Measurements from ENCODE around the gene BLVRB.
"Not testable (repeated sequence)": the region's sequence is repeated elsewhere in the genome, so short reads cannot be mapped to it uniquely, and the experiment has no call there.

BLVRB gene

GRCh38 chr19:40465557-40466218 is at the start of gene BLVRB:
Gene BLVRB, minus strand, starts transcription at chr19:40465745. Its CDS starts 57 bp downstream, at chr19:40465688.
- DNase-seq (ENCODE audit: low spot score): peak; percentile 99

- no peak for DNase-seq (ENCODE audit: low spot score)
These were observed 48.3 kb upstream of the BLVRB start for GRCh38 chr19:40513741-40514315.

- DNase-seq (ENCODE audit: low spot score): no peak
These were observed 47.8 kb upstream of the BLVRB start for GRCh38 chr19:40513345-40513678.

GRCh38 chr19:40512473-40513344 is 47.2 kb upstream of the BLVRB start:
- no peak for DNase-seq (ENCODE audit: low spot score)

- DNase-seq (ENCODE audit: low spot score): no peak
These were observed 46.5 kb upstream of the BLVRB start for GRCh38 chr19:40512110-40512472.

GRCh38 chr19:40511487-40511886 is 45.9 kb upstream of the BLVRB start:
- no peak for DNase-seq (ENCODE audit: low spot score)

GRCh38 chr19:40510526-40511115 is 45.1 kb upstream of the BLVRB start:
- no peak for DNase-seq (ENCODE audit: low spot score)

- DNase-seq (ENCODE audit: low spot score): no peak
These were observed 43.3 kb upstream of the BLVRB start for GRCh38 chr19:40508739-40509260.

GRCh38 chr19:40507892-40508291 is 42.3 kb upstream of the BLVRB start:
- DNase-seq (ENCODE audit: low spot score): no peak

GRCh38 chr19:40506099-40506498 is 40.6 kb upstream of the BLVRB start:
- no peak for DNase-seq (ENCODE audit: low spot score)

GRCh38 chr19:40503320-40503695 is 37.8 kb upstream of the BLVRB start:
- DNase-seq (ENCODE audit: low spot score): no peak

GRCh38 chr19:40502647-40503319 is 37.2 kb upstream of the BLVRB start:
- no peak for DNase-seq (ENCODE audit: low spot score)

- DNase-seq (ENCODE audit: low spot score): no peak
These were observed 36.5 kb upstream of the BLVRB start for GRCh38 chr19:40502081-40502480.

- no peak for DNase-seq (ENCODE audit: low spot score)
These were observed 36.1 kb upstream of the BLVRB start for GRCh38 chr19:40501599-40501998.

GRCh38 chr19:40500678-40501530 is 35.4 kb upstream of the BLVRB start:
- DNase-seq (ENCODE audit: low spot score): not testable (repeated sequence)

GRCh38 chr19:40499320-40499719 is 33.8 kb upstream of the BLVRB start:
- DNase-seq (ENCODE audit: low spot score): no peak

GRCh38 chr19:40497214-40497613 is 31.7 kb upstream of the BLVRB start:
- DNase-seq (ENCODE audit: low spot score): no peak

GRCh38 chr19:40494191-40494838 is 28.8 kb upstream of the BLVRB start:
- DNase-seq (ENCODE audit: low spot score): no peak

- DNase-seq (ENCODE audit: low spot score): no peak
These were observed 28.2 kb upstream of the BLVRB start for GRCh38 chr19:40493778-40494177.

GRCh38 chr19:40492274-40492673 is 26.7 kb upstream of the BLVRB start:
- DNase-seq (ENCODE audit: low spot score): no peak

- no peak for DNase-seq (ENCODE audit: low spot score)
These were observed 24.3 kb upstream of the BLVRB start for GRCh38 chr19:40489882-40490230.
